H9 (cell line): ENCODE measurements around the gene OAS3. TPM values are rescaled to one million over a fixed set of nuclear protein-coding genes. Genes with fewer than 3 reads are reported as not detected.

Source experiments
- DNase-seq: peaks from one replicate; pipeline ENCODE4 v3.0.0-alpha.2; 2017
- H2AFZ ChIP-seq: one replicate; pipeline ENCODE4 v1.6.1; 2013; ENCODE audit warnings: mild to moderate bottlenecking, low read length, control low read depth, moderate library complexity
- H2AK5ac ChIP-seq: 2 replicates; pipeline ENCODE4 v1.6.1; 2013; ENCODE audit warnings: low read length, control low read depth, mixed read lengths; ENCODE audit not compliant: insufficient read length
- H2BK120ac ChIP-seq: one replicate; pipeline ENCODE4 v1.6.1; 2013; ENCODE audit warnings: low read depth, mild to moderate bottlenecking, low read length, control low read depth, inconsistent platforms; ENCODE audit not compliant: poor library complexity, severe bottlenecking
- H2BK12ac ChIP-seq: 2 replicates; pipeline ENCODE4 v1.6.1; 2013; ENCODE audit warnings: low read length, control low read depth, mixed read lengths, low read depth; ENCODE audit not compliant: insufficient read length
- H2BK15ac ChIP-seq: 2 replicates; pipeline ENCODE4 v1.6.1; 2013; ENCODE audit warnings: low read depth, low read length, control low read depth
- H2BK20ac ChIP-seq: one replicate; pipeline ENCODE4 v1.6.1; 2013; ENCODE audit warnings: low read depth, mild to moderate bottlenecking, low read length, control low read depth, inconsistent platforms; ENCODE audit not compliant: poor library complexity, severe bottlenecking
- H2BK5ac ChIP-seq: 2 replicates; pipeline ENCODE4 v1.6.1; 2013; ENCODE audit warnings: low read length, control low read depth, mixed read lengths; ENCODE audit not compliant: insufficient read length
- H3K14ac ChIP-seq: 2 replicates; pipeline ENCODE4 v1.6.1; 2013; ENCODE audit warnings: low read length, control low read depth; ENCODE audit not compliant: insufficient read depth
- H3K18ac ChIP-seq: 2 replicates; pipeline ENCODE4 v1.6.1; 2013; ENCODE audit warnings: low read depth, mild to moderate bottlenecking, mixed read lengths, low read length, control low read depth; ENCODE audit not compliant: insufficient read length
- H3K23ac ChIP-seq: 2 replicates; pipeline ENCODE4 v1.6.1; 2013; ENCODE audit warnings: low read length, control low read depth, mixed read lengths, low read depth; ENCODE audit not compliant: insufficient read length
- H3K23me2 ChIP-seq: 2 replicates; pipeline ENCODE4 v1.6.1; 2013; ENCODE audit warnings: low read depth, mild to moderate bottlenecking, mixed read lengths, low read length, control low read depth; ENCODE audit not compliant: insufficient read length, poor library complexity, severe bottlenecking
- H3K27ac ChIP-seq: 2 replicates; pipeline ENCODE4 v1.5.1; 2013; ENCODE audit warnings: low read length, control low read depth, mixed read lengths, low read depth; ENCODE audit not compliant: insufficient read length
- H3K27me3 ChIP-seq: 2 replicates; pipeline ENCODE4 v1.6.1; 2013; ENCODE audit warnings: low read length, control low read depth, inconsistent platforms; ENCODE audit not compliant: insufficient read depth
- H3K4ac ChIP-seq: 2 replicates; pipeline ENCODE4 v1.6.1; 2013; ENCODE audit warnings: low read depth, mild to moderate bottlenecking, control low read depth, inconsistent platforms, low read length, moderate library complexity
- H3K4me1 ChIP-seq: 2 replicates; pipeline ENCODE4 v1.6.1; 2013; ENCODE audit warnings: low read length, control low read depth, inconsistent platforms; ENCODE audit not compliant: insufficient read depth
- H3K4me2 ChIP-seq: 2 replicates; pipeline ENCODE4 v1.6.1; 2013; ENCODE audit warnings: low read length, control low read depth, mixed read lengths; ENCODE audit not compliant: insufficient read length, insufficient read depth
- H3K56ac ChIP-seq: 2 replicates; pipeline ENCODE4 v1.6.1; 2013; ENCODE audit warnings: low read depth, mild to moderate bottlenecking, mixed read lengths, low read length, control low read depth; ENCODE audit not compliant: insufficient read length
- H3K79me1 ChIP-seq: 2 replicates; pipeline ENCODE4 v1.6.1; 2013; ENCODE audit warnings: low read depth, mild to moderate bottlenecking, moderate library complexity, low read length, control low read depth, inconsistent platforms; ENCODE audit not compliant: insufficient read depth, poor library complexity, severe bottlenecking
- H3K79me2 ChIP-seq: 2 replicates; pipeline ENCODE4 v1.6.1; 2013; ENCODE audit warnings: low read length, control low read depth, inconsistent platforms; ENCODE audit not compliant: insufficient read depth
- H3K9ac ChIP-seq: 2 replicates; pipeline ENCODE4 v1.6.1; 2013; ENCODE audit warnings: low read length, control low read depth, mixed read lengths; ENCODE audit not compliant: insufficient read length; ENCODE audit errors: extremely low read depth
- H3K9me3 ChIP-seq: one replicate; pipeline ENCODE4 v1.6.1; 2013; ENCODE audit warnings: low read depth, low read length, inconsistent platforms; ENCODE audit not compliant: control insufficient read depth
- H3T11ph ChIP-seq: one replicate; pipeline ENCODE4 v1.6.1; 2013; ENCODE audit warnings: mild to moderate bottlenecking, low read length, control low read depth, inconsistent platforms
- H4K20me1 ChIP-seq: one replicate; pipeline ENCODE4 v1.6.1; 2013; ENCODE audit not compliant: control insufficient read depth, insufficient read length, insufficient read depth
- H4K5ac ChIP-seq: 2 replicates; pipeline ENCODE4 v1.6.1; 2013; ENCODE audit warnings: low read depth, mild to moderate bottlenecking, mixed read lengths, low read length, control low read depth; ENCODE audit not compliant: insufficient read length
- H4K8ac ChIP-seq: replicated peaks from 2 replicates; pipeline ENCODE4 v1.6.1; 2013; ENCODE audit warnings: low read length, control low read depth, mixed read lengths, low read depth; ENCODE audit not compliant: insufficient read length
- H4K91ac ChIP-seq: 2 replicates; pipeline ENCODE4 v1.6.1; 2013; ENCODE audit warnings: low read depth, mild to moderate bottlenecking, moderate library complexity, mixed read lengths, low read length, control low read depth; ENCODE audit not compliant: insufficient read length
- H3K27ac Mint-ChIP-seq, 3 experiments: 2 replicates in 2 of 3; 3 replicates in 1 of 3; pipeline ENCODE4 v1.8.0; 2020 to 2021; ENCODE audit warnings: mixed read lengths in 3 of 3, mild to moderate bottlenecking in 1 of 3, moderate library complexity in 1 of 3
- H3K27me3 Mint-ChIP-seq: 2 replicates; pipeline ENCODE4 v1.8.0; 2021; ENCODE audit warnings: low read depth, mild to moderate bottlenecking, moderate library complexity, mixed read lengths
- H3K36me3 Mint-ChIP-seq, 3 experiments: 2 replicates in 2 of 3; 3 replicates in 1 of 3; pipeline ENCODE4 v1.8.0; 2020 to 2021; ENCODE audit warnings: low read depth in 3 of 3, mixed read lengths in 3 of 3; ENCODE audit not compliant: insufficient read depth in 1 of 3
- H3K4me1 Mint-ChIP-seq, 2 experiments: 2 replicates each; pipeline ENCODE4 v1.8.0; 2020; ENCODE audit warnings: mixed read lengths in 2 of 2
- H3K4me3 Mint-ChIP-seq, 2 experiments: 2 replicates in 1 of 2; 3 replicates in 1 of 2; pipeline ENCODE4 v1.8.0; 2020 to 2021; ENCODE audit warnings: mild to moderate bottlenecking in 2 of 2, mixed read lengths in 2 of 2, moderate library complexity in 1 of 2
- H3K9me3 Mint-ChIP-seq, 2 experiments: 2 replicates in 1 of 2; 3 replicates in 1 of 2; pipeline ENCODE4 v1.8.0; 2020; ENCODE audit warnings: mild to moderate bottlenecking in 2 of 2, mixed read lengths in 2 of 2, moderate library complexity in 1 of 2
- WGBS: extraction: QIAGEN DNeasy Blood & Tissue Kit; methylation state at CpG from one replicate; pipeline ENCODE4 v1.1.7; 2013; ENCODE audit warnings: missing lambda C conversion rate, low lambda C conversion rate, mixed read lengths; ENCODE audit not compliant: insufficient read length; ENCODE audit errors: extremely low coverage; 5-methylcytosine and 5-hydroxymethylcytosine counted together
- total RNA-seq: library from RNA; stranded (reverse); gene quantifications from 2 replicates; pipeline ENCODE4 v1.2.1, GENCODE V29; 2021
- TF ChIP-seq, protein P1 (sequence below): fragments of 200-600 bp; sonication (generic); conservative IDR thresholded peaks from 3 replicates; pipeline ENCODE4 v1.8.0; 2021; ENCODE audit warnings: antibody characterized with exemption, mild to moderate bottlenecking

Gene OAS3
- total RNA-seq, 1 experiment from 2014 or later = 0.81 TPM

DNA sequence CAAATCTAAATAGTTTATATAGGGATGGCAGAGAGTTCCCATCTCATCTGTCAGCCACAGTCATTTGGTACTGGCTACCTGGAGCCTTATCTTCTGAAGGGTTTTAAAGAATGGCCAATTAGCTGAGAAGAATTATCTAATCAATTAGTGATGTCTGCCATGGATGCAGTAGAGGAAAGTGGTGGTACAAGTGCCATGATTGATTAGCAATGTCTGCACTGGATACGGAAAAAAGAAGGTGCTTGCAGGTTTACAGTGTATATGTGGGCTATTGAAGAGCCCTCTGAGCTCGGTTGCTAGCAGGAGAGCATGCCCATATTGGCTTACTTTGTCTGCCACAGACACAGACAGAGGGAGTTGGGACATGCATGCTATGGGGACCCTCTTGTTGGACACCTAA, 32.1 kb downstream of the OAS3 start:
- no peaks in the 10 kb centered on the region for H3K23me2 ChIP-seq
- H3K14ac ChIP-seq = no peak overlapping the region
- no peak overlapping the region for H2BK20ac ChIP-seq

More for the DNA sequence above, 32.1 kb downstream of the OAS3 start:
- H3K9ac ChIP-seq = no peak overlapping the region
- no peak overlapping the region for H2AFZ ChIP-seq
- no peaks in the 10 kb centered on the region for H3K9me3 ChIP-seq
- H4K91ac ChIP-seq = no peak overlapping the region
- no CpG with 5 or more reads among the region's 2 CpGs for WGBS
- H3K18ac ChIP-seq = no peak overlapping the region
- no peak overlapping the region for H3K4me2 ChIP-seq
- H2BK5ac ChIP-seq = no peak overlapping the region
- H3K4me3 Mint-ChIP-seq = no peak overlapping the region
- no peaks in the 10 kb centered on the region for H4K20me1 ChIP-seq
- H3K9me3 Mint-ChIP-seq = no peaks in the 10 kb centered on the region
- peaks cover 6% of the 10 kb centered on the region for H3K27me3 Mint-ChIP-seq
- no peaks in the 10 kb centered on the region for H3K27me3 ChIP-seq
- no peak overlapping the region for H3K23ac ChIP-seq
- TF ChIP-seq, protein P1, sequence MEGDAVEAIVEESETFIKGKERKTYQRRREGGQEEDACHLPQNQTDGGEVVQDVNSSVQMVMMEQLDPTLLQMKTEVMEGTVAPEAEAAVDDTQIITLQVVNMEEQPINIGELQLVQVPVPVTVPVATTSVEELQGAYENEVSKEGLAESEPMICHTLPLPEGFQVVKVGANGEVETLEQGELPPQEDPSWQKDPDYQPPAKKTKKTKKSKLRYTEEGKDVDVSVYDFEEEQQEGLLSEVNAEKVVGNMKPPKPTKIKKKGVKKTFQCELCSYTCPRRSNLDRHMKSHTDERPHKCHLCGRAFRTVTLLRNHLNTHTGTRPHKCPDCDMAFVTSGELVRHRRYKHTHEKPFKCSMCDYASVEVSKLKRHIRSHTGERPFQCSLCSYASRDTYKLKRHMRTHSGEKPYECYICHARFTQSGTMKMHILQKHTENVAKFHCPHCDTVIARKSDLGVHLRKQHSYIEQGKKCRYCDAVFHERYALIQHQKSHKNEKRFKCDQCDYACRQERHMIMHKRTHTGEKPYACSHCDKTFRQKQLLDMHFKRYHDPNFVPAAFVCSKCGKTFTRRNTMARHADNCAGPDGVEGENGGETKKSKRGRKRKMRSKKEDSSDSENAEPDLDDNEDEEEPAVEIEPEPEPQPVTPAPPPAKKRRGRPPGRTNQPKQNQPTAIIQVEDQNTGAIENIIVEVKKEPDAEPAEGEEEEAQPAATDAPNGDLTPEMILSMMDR = no peak
- H3K36me3 Mint-ChIP-seq = no peaks in the 10 kb centered on the region
- H4K5ac ChIP-seq = no peak overlapping the region
- H2BK12ac ChIP-seq = no peak overlapping the region
- H3K27ac Mint-ChIP-seq = no peak overlapping the region
- no peak overlapping the region for H3K4ac ChIP-seq
- no peaks in the 10 kb centered on the region for H3K4me1 Mint-ChIP-seq
- H2BK15ac ChIP-seq = no peak overlapping the region
- no peak for DNase-seq
- no peak overlapping the region for H2BK120ac ChIP-seq
- H3K79me1 ChIP-seq = no peaks in the 10 kb centered on the region
- no peaks in the 10 kb centered on the region for H3K79me2 ChIP-seq
- H3K27ac ChIP-seq = no peak overlapping the region
- H4K8ac ChIP-seq = no peak overlapping the region
- H2AK5ac ChIP-seq = no peak overlapping the region
- no peaks in the 10 kb centered on the region for H3K4me1 ChIP-seq
- no peak overlapping the region for H3T11ph ChIP-seq
- H3K56ac ChIP-seq = no peak overlapping the region
